Keratinocyte (primary cell): ENCODE data around the gene MARCHF10. TPM values are rescaled to one million over a fixed set of nuclear protein-coding genes. Genes with fewer than 3 reads are reported as not detected.

Experiments
- DNase-seq: peaks from one replicate; pipeline ENCODE4 v3.0.0-alpha.2; 2011; ENCODE audit warnings: low read depth, missing footprints, low spot score
- FAIRE-seq: peaks from 2 replicates; lab custom pipeline; 2011; peaks lifted over from hg19 to GRCh38; lab: Jason Lieb, UNC
- H2AFZ ChIP-seq: 2 replicates; pipeline ENCODE4 v1.6.0; 2012; ENCODE audit warnings: low read length, control low read depth, inconsistent platforms; ENCODE audit not compliant: control insufficient read depth
- H3K27ac ChIP-seq: 2 replicates; pipeline ENCODE4 v1.5.1; 2011; ENCODE audit warnings: low read length; ENCODE audit not compliant: control insufficient read depth, insufficient read depth
- H3K27me3 ChIP-seq: 3 replicates; pipeline ENCODE4 v1.6.0; 2011; ENCODE audit warnings: low read length; ENCODE audit not compliant: control insufficient read depth, insufficient read depth; ENCODE audit errors: extremely low read depth
- H3K36me3 ChIP-seq, 2 experiments: 2 replicates in 1 of 2; 3 replicates in 1 of 2; pipeline ENCODE4 v1.5.1; 2011; ENCODE audit warnings: low read length in 2 of 2, mild to moderate bottlenecking in 1 of 2; ENCODE audit not compliant: control insufficient read depth in 2 of 2, insufficient read depth in 2 of 2; ENCODE audit errors: extremely low read depth in 1 of 2
- H3K4me1 ChIP-seq: 3 replicates; pipeline ENCODE4 v1.5.1; 2011; ENCODE audit warnings: low read length; ENCODE audit not compliant: control insufficient read depth, insufficient read depth; ENCODE audit errors: extremely low read depth
- H3K4me2 ChIP-seq: 3 replicates; pipeline ENCODE4 v1.6.0; 2011; ENCODE audit warnings: low read depth, low read length; ENCODE audit not compliant: control insufficient read depth, insufficient read depth; ENCODE audit errors: extremely low read depth
- H3K4me3 ChIP-seq, 3 experiments: fragments of 200-600 bp in 1 of 3; sonication (generic) in 1 of 3; 2 replicates in 2 of 3; 3 replicates in 1 of 3; pipeline ENCODE4 v1.5.1; 2011 to 2016; ENCODE audit warnings: low read length in 3 of 3, mild to moderate bottlenecking in 3 of 3, control low read depth in 2 of 3, inconsistent platforms in 1 of 3, low read depth in 1 of 3, mixed read lengths in 1 of 3, mixed run types in 1 of 3, moderate library complexity in 1 of 3; ENCODE audit not compliant: control insufficient read depth in 2 of 3, insufficient read depth in 2 of 3; ENCODE audit errors: extremely low read depth in 1 of 3
- H3K79me2 ChIP-seq: 2 replicates; pipeline ENCODE4 v1.6.0; 2012; ENCODE audit warnings: low read length; ENCODE audit not compliant: control insufficient read depth, insufficient read depth
- H3K9ac ChIP-seq: 3 replicates; pipeline ENCODE4 v1.6.0; 2011; ENCODE audit warnings: low read length; ENCODE audit not compliant: control insufficient read depth, insufficient read depth; ENCODE audit errors: extremely low read depth
- H3K9me1 ChIP-seq: 3 replicates; pipeline ENCODE4 v1.6.0; 2011; ENCODE audit warnings: low read length; ENCODE audit not compliant: control insufficient read depth, insufficient read depth; ENCODE audit errors: extremely low read depth
- H3K9me3 ChIP-seq: 2 replicates; pipeline ENCODE4 v1.5.1; 2012; ENCODE audit warnings: low read depth, low read length; ENCODE audit not compliant: control insufficient read depth
- H4K20me1 ChIP-seq: 3 replicates; pipeline ENCODE4 v1.6.0; 2011; ENCODE audit warnings: low read length; ENCODE audit not compliant: control insufficient read depth, insufficient read depth; ENCODE audit errors: extremely low read depth
- EZH2 ChIP-seq: IDR thresholded peaks from one replicate; pipeline ENCODE4 v1.6.1; 2012; ENCODE audit warnings: inconsistent platforms, mild to moderate bottlenecking, low read length, moderate library complexity
- dilution Hi-C: fragments of 300-500 bp; cut with MboI; formaldehyde crosslinking; loops from one replicate; pipeline ENCODE4 v1.7.0; 2020; ENCODE audit warnings: low sequenced_read_pairs; ENCODE audit not compliant: extremely low pct_ligation_motif_present
- polyA plus RNA-seq, 5 experiments: library from polyadenylated mRNA; depleted of rRNA in 3 of 5; stranded (reverse) in 3 of 5; stranded (forward) in 1 of 5; unstranded in 1 of 5; fragments of >200 nt; gene quantifications; 1 replicate in 1 of 5; 2 replicates in 3 of 5; 3 replicates in 1 of 5; pipeline versions ENCODE4 v1.2.1 to v1.2.3, GENCODE V29; 2011 to 2012; ENCODE audit warnings: missing spikeins in 2 of 5, low read depth in 1 of 5, low replicate concordance in 1 of 5
- TF ChIP-seq, protein P1 (sequence below), 3 experiments: IDR thresholded peaks in 1 of 3; conservative IDR thresholded peaks in 1 of 3; optimal IDR thresholded peaks in 1 of 3; 2 replicates in 2 of 3; 3 replicates in 1 of 3; pipeline versions ENCODE3 to v1.5.1; 2011; ENCODE audit warnings: low read length in 3 of 3, mild to moderate bottlenecking in 3 of 3, moderate library complexity in 2 of 3, control low read depth in 1 of 3, inconsistent platforms in 1 of 3; ENCODE audit not compliant: insufficient read depth in 2 of 3; ENCODE audit errors: extremely low read depth in 1 of 3

The MARCHF10 gene
- polyA plus RNA-seq, 1 donor (not counting 4 experiments of a cell fraction or from before 2014, with no cell fraction given): not detected

DNA sequence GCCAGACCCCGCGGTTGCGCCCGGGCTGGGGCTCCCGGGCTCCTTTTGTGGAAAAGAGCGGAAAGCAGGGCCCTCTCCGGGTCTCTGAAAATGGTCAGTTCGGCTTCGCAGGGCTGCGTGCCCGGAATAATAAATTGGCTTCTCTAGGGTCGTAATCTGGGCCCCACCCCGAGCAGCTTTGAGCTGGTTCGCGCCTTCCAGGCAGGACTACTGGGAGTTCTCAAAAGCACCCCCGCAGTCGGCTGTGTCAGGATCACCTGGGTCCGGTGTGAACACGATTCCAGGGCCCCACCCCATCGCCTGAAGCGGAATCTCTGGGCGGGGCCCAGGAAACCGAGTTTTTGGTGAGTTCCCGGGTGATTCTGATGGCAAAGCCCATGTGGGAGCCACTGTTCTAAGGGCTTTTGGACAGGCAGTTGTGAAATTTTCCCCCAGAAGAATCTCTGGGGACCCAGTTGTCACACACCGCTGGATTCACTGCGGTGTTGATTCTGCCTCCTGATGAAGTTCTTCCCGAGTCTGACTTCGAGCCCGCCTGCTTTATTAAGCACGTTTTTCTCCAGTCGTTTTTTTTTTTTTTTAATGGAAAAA, 103.6 kb downstream of the MARCHF10 start:
- H3K4me3 ChIP-seq: peak overlapping the region; percentile 51 to 76 (median 67)
- H3K27ac ChIP-seq: peak overlapping the region; percentile 84
- dilution Hi-C loops: no loop called here
- H3K9me3 ChIP-seq: no peaks in the 10 kb centered on the region
- peak overlapping the region; percentile 68 for H2AFZ ChIP-seq
- H4K20me1 ChIP-seq: no peaks in the 10 kb centered on the region
- H3K9me1 ChIP-seq: no peaks in the 10 kb centered on the region
- H3K36me3 ChIP-seq: no peaks in the 10 kb centered on the region
- H3K9ac ChIP-seq: peak overlapping the region; percentile 85
- peak; percentile 60 for DNase-seq
- H3K79me2 ChIP-seq: no peaks in the 10 kb centered on the region
- TF ChIP-seq, protein P1, sequence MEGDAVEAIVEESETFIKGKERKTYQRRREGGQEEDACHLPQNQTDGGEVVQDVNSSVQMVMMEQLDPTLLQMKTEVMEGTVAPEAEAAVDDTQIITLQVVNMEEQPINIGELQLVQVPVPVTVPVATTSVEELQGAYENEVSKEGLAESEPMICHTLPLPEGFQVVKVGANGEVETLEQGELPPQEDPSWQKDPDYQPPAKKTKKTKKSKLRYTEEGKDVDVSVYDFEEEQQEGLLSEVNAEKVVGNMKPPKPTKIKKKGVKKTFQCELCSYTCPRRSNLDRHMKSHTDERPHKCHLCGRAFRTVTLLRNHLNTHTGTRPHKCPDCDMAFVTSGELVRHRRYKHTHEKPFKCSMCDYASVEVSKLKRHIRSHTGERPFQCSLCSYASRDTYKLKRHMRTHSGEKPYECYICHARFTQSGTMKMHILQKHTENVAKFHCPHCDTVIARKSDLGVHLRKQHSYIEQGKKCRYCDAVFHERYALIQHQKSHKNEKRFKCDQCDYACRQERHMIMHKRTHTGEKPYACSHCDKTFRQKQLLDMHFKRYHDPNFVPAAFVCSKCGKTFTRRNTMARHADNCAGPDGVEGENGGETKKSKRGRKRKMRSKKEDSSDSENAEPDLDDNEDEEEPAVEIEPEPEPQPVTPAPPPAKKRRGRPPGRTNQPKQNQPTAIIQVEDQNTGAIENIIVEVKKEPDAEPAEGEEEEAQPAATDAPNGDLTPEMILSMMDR (optimal IDR thresholded peaks at IDR 0.05 in 1 of 3, IDR thresholded peaks at IDR 0.05 in 1 of 3, conservative IDR thresholded peaks at IDR 0.05 in 1 of 3; ENCODE audit: extremely low read depth in 1 of 3, insufficient read depth in 2 of 3, low read length in 3 of 3): no peak
- TF ChIP-seq EZH2: no peak
- peak; percentile 68 for FAIRE-seq
- peaks cover 29% of the 10 kb centered on the region for H3K4me1 ChIP-seq
- H3K27me3 ChIP-seq: no peaks in the 10 kb centered on the region
- H3K4me2 ChIP-seq: peak overlapping the region; percentile 98

DNA sequence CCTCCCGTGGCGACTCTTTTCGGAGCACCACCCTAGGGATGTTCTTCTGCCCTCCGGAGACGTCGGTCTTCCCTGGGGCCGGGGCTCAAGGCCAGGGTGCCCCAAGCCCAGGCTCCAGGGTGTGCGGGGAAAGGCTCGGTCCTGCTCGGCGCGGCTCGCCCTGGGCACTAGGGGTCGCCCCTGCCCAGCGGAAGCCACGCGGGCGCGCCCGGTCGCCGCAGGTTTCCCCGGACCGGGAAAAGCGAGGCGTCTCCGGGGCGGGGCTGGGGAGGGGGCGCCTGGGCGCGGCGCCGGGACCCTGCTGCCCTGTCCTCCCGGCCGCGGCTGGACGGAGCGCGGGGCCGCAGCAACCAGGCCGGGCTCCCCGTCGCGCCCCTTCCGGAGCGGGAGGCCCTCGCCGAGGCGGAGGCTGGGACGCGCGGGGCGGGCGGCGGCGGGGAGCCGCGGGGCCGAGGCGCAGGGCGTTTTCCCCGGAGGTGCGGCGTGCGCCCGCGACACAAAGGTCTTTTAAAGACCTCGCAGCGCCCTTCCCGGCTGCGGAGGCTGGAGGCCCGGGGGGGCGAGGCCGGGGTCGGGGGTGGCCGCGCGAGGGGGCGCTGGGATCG, 104.2 kb downstream of the MARCHF10 start:
- Histone ChIP-seq H3K9me3 (no peaks in the 10 kb centered on the region), H3K9ac (peak overlapping the region; percentile 85), H3K27me3 (no peaks in the 10 kb centered on the region), H3K4me3 (peak overlapping the region; percentile 51 to 76 (median 67)), H3K36me3 (no peaks in the 10 kb centered on the region), H2AFZ (peak overlapping the region; percentile 75), H4K20me1 (no peaks in the 10 kb centered on the region), H3K4me1 (peaks cover 29% of the 10 kb centered on the region), H3K27ac (peak overlapping the region; percentile 84), H3K4me2 (peak overlapping the region; percentile 98), H3K9me1 (no peaks in the 10 kb centered on the region), H3K79me2 (no peaks in the 10 kb centered on the region)
- FAIRE-seq: no peak
- dilution Hi-C loops: no loop called here
- DNase-seq: no peak
- no peak for TF ChIP-seq EZH2
- TF ChIP-seq, protein P1 (optimal IDR thresholded peaks at IDR 0.05 in 1 of 3, IDR thresholded peaks at IDR 0.05 in 1 of 3, conservative IDR thresholded peaks at IDR 0.05 in 1 of 3; ENCODE audit: extremely low read depth in 1 of 3, insufficient read depth in 2 of 3, low read length in 3 of 3): peak; percentile 48 to 90 (median 87)
